Stimulated activated CD4-positive, alpha-beta T cell treated with anti-CD3 and anti-CD28 coated beads, Interleukin-15, amount 100 ng/mL, for 1 hour (primary cell): Measurements from ENCODE around the gene SIPA1L2.
"Not testable (repeated sequence)": the region's sequence is repeated elsewhere in the genome, so short reads cannot be mapped to it uniquely, and the experiment has no call there.

ENCODE experiments used
- DNase-seq, 2 donors: peaks; one replicate each; pipeline ENCODE4 v3.0.0-alpha.2; 2020; ENCODE audit warnings: low read depth in 1 of 2, low spot score in 1 of 2

The SIPA1L2 gene

DNA sequence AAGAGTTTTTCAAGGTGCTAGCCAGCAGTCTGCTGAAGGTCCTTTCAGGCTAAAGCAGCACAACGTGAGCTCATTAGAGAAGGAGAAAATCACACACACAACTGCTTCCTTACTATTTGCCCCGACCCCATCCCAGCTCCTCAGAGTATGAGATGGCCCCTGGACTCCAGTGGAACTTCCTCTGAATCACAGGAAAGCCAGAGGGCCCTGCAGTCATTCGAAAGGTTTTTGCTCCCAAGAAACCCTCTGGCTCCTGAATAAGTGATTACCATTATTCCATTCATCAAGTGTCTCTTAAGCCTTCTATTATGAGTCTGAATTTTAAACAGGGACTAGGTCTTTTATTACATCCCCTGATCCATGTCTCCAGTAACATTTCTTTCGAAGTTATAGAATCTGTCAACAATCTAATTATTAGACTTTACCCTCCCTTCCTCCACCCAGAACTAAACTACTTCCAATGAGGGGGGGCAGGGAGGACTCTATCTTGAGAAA, 14.6 kb downstream of the SIPA1L2 start:
- DNase-seq, result no peak

DNA sequence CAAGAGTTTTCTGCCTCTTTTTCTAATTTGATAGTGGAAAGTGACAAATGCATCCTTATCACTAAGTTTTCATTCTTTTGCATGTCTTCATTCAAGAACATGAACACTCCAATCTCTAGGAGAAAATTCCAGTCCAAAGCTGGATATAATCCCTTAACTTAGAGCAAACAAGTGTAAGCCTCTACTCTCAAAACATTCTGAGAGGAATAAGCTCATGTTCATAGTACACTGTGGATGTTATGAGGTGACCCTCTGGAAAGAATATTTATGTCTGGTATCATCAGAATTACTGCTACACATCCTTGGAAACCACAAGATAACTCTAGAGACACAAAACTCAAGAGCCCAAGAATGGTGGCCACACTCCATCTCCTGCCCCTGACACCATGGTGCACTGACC, 15.1 kb downstream of the SIPA1L2 start:
- DNase-seq, result no peak

DNA sequence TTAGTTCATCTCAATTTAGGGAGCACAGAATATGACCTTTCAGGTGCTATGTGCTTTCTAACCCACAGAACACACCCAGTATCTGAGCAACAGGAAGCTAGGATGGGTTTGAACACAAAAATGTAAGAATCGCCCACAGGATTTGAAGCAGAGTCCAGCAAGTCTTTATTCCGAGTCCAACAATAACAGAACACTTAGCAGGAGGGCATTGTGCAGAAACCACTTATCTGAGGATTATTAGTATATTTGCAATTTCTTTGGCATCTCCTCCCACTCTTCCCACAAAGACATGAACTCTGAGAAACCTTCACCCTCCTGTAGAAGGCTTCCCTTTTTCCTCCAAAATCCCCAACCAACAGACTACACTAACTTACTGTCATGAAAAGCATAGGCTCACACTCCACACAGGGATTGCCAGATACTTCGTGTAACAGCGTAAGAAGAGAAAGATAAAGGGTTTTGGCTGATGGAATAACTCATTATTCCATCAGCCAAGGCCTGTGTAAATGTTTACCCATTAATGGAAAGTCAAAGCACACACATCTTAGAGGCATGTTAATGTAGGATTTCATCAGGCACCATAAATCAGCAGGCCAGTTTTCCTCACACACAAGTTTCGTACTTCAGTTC, 16.1 kb downstream of the SIPA1L2 start:
- DNase-seq, result no peak

DNA sequence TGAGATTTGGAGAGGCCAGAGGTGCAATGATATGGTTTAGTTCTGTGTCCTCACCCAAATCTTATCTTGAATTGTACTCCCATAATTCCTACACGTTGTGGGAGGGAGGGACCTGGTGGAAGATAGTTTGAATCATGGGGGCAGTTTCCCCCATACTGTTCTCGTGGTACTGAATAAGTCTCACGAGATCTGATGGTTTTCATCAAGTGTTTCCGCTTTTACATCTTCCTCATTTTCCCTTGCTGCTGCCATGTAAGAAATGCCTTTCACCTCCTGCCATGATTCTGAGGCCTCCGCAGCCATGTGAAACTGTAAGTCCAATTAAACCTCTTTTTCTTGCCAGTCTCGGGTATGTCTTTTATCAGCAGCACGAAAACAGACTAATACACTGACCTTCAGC, 17.1 kb downstream of the SIPA1L2 start:
- not testable (repeated sequence) for DNase-seq

DNA sequence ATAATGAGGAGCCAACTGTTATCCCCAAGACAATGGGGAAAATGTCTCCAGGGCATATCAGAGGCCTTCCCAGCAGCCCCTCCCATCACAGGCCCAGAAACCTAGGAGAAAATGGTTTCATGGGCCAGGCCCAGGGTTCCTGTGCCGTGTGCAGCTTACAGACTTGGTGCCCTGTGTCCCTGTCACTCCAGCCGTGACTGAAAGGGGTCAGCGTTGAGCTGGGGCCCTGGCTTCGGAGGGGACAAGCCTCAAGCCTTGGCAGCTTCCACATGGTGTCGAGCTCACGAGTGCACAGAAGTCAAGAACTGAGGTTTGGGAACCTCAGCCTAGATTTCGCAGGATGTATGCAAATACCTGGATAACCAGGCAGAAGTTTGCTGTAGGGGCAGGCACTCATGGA, 18.1 kb downstream of the SIPA1L2 start:
- no peak for DNase-seq

DNA sequence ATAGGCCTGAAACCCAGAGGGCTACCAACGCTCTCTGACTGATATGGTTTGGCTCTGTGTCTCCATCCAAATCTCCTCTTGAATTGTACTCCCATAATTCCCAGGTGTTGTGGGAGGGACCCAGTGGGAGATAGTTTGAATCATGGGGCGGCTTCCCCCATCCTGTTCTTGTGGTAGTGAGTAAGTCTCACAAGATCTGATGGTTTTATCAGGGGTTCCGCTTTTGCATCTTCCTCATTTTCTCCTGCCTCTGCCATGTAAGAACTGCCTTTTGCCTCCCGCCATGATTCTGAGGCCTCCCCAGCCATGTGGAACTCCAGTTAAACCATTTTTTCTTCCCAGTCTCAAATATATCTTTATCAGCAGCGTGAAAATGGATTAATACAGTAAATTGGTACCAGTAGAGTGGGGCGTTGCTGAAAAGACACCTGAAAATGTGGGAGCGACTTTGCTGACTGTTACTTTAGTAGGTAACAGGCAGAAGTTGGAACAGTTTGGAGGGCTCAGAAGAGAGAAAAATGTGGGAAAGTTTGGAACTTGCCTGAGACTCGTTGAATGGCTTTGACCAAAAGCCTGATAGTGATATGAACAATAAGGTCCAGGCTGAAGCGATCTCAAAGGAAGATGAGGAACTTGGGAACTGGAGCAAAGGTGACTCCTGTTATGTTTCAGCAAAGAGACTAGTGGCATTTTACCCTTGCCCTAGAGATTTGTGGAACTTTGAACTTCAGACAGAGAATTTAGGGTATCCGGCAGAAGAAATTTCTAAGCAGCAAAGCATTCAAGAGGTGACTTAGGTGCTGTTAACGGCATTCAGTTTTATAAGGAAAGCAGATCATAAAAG, 18.8 kb downstream of the SIPA1L2 start:
- not testable (repeated sequence) for DNase-seq

DNA sequence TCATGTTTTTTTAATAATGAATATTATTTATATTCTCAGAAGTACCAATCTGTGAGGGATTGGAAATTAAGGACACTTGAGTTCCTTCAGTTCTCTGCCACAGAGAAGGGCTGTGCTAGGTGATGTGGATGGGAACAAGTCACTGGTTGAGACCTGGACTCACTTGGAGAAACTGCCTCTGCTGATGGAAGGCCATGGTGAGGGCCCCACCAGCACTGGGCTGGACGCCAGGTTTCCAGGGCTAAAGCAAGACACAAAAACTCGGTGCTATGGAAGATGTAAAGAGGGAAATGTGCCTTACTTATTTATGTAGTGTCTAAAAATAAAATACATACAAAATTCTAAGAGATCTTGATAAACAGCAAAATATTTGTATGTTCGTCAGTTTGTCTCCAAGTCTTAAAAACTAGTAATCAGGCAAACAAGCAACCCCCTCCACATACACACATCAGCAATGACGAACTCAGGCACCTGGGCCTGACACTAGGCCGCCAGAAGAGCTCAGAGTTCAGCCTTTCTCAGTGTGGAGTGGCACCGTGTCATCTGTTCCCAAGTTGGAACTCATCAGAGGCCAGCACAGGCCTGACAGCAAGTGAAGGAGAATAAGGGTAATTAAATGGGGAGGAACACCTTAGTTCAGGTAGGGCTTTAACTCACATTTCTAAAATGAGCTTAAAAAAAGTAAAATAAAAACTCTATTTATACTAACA, 19.6 kb downstream of the SIPA1L2 start:
- no peak for DNase-seq

DNA sequence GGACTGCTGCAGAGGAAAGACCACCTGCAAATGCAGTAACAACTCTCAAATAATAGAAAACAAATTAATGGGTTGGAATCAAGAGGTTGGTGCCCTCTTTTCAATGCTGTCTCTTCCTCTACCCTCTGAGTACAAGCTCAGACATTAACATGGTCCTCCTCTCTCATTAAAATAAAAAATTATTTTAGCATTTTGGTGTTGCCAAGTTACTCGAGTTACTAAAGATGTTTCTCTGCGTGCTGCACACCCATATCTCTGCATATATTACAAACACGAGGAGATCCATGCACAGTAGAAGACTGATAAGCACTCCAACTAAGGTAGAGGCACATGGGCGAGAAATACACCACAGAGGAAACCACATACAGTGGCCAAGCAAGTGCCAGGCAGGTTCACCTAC, 21.5 kb downstream of the SIPA1L2 start:
- DNase-seq, result no peak

DNA sequence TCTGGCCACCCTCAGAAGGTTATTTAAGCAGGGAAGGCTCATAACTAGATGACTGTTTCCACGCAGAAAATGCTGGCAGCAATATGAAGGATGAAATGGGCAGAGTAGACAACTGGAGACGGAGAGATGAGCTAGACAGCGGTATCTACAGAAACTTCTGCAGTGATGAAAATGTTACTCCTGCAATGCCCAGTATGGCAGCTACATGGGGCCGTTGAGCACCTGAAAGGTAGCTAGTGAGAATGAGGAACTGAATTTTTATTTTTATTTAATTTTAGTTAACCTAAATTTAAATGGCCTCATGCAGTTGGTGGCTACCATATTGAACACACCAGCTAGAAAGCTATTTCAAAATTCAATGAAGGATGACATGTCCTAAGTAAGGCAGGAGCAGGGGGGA, 27.3 kb downstream of the SIPA1L2 start:
- DNase-seq, result no peak

DNA sequence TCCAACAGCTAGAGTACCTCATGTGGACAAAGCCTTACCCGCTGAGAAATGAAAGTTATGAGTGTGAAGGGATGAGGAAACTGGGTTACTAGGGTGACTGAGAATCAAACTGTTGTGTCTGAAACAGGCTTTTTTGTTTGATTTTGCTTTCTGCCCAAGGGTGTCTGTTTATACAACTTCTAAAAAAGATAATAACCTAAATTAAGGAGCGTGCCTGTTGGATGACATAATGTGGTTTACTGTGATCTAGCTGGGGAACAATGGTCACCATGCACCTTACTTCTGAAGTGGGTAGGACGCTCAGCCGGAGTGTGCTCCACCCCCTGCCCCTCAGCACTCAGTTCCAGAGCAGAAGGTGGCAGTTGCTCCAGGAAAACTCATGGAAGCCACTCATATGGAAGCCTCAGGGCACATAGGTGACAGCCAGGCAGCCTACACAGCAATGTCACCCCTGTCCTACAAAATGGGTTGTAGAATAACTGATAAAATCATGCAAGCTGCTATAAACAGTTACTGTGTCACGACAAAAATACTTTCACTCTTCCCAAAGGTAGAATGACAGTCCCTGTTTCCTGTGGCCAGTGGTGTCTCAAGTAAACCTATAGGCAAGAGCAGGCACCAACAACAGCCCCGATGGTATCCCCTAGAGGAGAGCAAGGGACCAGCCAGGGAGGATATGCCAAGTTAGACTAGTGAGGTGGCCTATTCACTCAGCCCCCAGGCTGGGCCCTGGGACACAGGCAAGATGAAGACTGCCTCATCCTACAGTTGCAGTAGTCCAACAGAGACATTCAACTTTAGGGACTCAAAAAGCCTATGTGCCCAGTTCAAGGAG, 29.3 kb downstream of the SIPA1L2 start:
- DNase-seq, result no peak

DNA sequence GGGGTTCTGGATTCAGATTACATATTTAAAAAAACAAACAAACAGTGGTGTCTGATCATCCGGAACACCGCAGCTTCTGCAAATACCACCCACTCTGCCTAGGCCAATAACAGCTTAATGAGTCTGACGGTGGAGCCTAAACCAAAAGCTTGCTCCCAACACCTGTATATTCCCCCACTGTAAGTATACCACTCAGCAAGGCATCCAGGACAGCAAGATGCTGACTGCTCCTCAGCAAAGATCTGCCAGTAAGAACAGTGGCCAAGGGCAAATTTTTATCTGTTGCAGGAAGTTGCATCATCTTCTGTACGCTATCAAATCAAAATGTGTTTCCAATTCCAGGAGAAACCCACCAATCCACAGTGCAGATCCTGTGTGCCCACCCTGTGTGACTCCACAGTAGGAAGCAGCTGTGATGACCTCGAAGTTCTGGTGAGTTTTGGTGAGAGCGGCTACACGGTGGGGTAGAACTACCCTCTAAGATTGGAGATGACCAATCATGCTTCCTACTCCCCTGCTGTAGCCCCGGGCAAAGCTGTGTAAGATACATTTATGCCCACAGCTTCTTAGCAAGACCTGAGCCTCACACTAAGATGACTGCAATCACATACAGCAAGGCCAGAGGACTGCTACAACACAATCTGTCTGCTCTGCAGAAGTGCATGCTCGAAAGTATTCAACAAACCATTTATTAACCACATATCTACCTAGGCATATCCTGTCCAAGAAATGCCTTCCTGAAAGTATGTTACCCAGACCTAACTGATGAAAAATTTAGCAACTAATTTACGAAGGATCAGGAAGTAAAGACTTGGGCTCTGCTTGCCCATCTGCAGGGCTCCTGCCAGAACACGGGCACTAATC, 30.5 kb downstream of the SIPA1L2 start:
- no peak for DNase-seq

DNA sequence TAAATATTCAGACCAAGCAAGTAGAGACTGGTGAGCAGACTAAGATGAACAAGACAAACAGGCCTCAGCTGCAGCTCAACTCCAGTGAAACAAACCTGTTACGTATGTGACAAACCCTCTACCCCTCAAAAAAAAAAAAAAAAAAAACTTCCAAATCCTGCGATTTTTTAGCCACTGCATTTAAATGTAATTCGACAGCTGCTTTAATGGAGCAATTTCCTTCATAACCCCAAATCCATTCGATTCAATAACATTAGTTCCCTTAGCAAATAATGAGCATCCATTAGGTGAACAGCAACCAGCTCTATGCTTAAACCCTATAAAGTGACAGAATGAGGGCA, 31.1 kb downstream of the SIPA1L2 start:
- DNase-seq, result no peak

DNA sequence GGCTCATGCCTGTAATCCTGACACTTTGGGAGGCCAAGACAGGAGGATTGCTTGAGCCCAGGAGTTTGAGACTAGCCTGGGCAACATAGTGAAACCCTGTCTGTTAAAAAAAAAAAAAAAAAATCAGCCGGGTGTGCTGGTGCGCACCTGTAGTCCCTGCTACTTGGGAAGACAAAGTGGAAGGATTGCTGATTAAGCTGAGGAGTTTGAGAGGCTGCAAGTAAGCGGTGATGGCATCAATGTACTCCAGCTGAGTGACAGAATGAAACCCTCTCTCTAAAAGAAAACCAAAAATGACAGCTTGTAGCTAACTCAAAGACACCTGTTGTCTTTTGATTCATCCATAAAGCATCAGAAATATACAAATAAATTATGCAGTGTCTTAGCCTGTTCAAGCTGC, 31.8 kb downstream of the SIPA1L2 start:
- DNase-seq, result no peak

DNA sequence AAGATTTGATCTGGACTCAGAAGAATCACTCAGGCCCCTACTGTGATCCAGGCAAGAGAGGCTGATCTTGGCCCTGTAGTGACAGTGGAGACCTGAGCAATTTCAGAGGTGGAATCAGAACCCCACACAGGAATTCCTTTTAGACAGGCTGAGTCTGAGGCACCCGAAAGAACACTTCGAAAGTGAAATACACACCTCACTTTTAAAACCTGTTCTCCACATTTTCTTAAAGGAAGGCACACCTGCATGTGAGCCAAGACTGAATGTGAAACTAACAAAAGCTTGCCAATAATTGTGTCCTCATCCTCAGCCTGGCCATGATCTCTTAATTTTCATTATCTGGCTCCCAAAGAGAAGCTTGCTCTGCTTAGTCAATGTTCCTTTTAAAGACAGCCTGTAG, 32.2 kb downstream of the SIPA1L2 start:
- DNase-seq, result no peak

DNA sequence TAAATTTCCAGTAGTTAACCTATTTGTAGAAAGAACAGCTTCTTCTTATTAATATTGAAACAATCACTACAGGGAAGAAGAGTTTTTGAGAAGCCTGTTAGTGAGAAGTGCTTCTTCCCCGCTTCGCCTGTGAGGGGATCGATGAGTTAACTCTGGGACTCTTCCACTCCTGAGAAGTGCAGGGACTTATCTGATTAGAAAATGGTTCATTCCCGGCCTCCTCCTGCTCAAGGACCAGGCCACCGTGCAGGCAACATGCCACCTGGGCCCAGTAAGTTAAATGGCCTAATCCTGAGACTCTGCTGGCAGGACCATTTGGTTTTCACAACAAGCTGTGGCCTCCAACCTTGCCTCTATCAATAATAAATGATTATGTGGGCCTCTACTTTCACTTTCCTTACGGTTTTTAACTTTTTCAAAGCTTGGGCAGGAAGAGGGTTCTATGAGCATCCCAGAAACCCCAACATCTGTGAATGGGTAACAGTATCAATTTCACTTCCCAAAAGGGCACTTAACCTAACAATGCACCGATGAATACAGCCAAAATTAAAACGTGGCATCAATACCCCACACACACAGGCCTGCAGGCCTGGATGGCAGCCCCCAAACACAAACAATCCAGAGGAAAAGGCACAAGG, 33.1 kb downstream of the SIPA1L2 start:
- DNase-seq, result no peak

DNA sequence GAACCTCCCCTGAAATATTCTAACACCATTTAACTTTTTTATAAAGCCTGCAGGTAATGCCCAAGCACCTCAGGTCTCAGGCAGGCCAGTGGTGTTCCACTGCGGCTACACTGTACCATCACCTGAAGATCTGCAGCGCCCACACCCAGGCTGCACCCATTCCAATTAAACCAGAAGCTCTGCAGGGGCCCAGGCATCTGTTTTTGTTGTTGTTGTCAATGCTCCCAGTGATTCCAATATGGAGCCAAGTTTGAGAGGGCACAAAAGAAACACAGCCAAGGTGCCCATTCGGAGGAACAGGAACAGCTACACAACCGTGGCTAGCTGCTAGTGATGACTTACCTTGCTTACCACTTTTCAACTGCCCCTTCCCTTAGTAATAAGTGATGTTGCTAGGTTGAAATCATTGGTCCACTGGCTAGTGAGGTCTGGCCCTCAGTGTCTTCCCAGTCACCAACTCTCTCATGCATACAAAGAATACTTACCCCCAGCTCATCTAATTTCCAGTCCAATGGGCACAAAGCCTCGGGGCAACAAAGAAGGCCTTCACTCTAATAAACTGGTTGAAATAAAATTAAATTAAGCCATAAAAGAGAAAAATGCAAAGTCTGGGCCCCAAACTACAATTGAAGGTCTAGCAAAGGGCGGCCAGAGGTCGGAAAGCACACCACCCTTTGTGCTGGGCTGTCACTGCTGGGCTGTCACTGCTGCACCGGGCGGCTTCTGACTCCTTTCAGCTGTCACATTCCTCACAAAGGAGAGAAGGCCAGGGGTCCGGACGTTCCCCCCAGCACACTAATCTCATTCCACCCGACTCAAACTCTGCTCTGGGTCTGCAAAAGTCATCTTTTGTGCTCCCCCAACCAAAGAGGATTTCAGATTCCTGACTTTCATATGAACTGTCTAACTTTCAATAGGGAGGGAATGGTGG, 34.9 kb downstream of the SIPA1L2 start:
- no peak for DNase-seq

DNA sequence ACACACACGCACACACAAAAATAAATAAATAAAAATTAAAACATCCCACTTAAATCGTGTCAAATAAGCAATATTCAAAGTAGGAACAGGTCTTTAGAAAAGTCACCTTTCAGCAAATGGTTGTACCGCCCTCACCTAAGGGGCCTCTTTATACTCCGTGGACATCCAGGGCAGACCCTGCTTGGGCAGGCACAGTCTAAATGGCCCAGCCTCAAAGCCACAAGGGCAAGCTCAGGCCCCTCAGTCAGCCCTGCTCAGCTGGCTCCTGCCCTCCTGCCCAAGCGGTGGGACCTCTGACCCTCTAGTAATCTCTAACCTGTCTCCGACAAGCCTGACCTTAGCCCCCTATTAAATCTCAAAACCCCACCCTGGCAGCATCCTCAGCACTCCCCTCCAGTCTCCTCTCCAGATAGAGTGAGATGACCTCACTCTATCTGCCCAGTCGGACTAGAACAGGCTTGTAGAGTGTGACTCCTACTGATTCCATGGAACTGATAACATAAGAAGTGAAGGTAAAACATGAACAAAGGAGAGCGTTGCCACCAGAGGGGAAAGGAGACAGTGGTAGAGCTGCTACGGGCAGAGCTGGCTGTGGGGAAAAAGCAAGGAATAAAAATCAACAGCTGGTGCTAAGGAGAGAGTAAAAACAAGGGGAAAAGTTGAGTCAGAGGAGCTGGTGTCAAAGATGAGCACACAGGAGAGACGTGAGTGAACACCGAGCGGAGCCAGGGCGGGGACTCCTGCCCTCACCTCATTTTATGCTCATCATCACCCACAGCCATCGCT, 36.0 kb downstream of the SIPA1L2 start:
- DNase-seq, result no peak

DNA sequence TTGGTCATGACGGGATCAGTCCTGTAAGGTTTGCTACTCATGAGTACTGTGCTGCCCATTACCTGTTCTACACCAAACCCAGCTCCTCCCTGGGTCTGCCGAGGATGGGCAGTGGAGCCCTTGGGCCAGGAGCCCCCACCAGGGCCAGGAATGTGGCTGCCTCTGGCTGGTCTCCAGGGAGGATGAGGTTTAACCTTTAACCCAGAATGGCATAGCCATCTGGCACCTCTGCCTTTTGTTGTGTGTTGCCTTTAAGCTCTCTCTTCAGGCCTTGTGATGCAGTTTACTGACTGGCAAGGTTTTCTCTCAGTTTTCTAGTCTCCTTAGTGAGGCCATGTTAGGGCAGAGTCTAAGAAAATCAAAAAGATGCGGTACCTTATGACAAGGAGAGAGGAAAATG, 38.6 kb downstream of the SIPA1L2 start:
- no peak for DNase-seq
